Omental fat pad (tissue), 4 donors: Measurements from ENCODE around the gene LRRC74A. TPM values are rescaled to one million over a fixed set of nuclear protein-coding genes. Genes with fewer than 3 reads are reported as not detected.
A peak's percentile ranks its signal among the peaks of the same experiment; 100 is the strongest.

Source experiments
- ATAC-seq: fragments of 150-250 bp; one replicate; pipeline ENCODE4 v1.9.1; 2016; ENCODE audit warnings: mild to moderate bottlenecking, moderate library complexity; ENCODE audit not compliant: low FRiP score
- DNase-seq: peaks from one replicate; pipeline ENCODE4 v3.0.0-alpha.2; 2019; ENCODE audit warnings: low spot score
- total RNA-seq, 4 donors: library from RNA; depleted of rRNA; stranded (reverse); fragments of >200 nt; gene quantifications; one replicate each; pipeline ENCODE4 v1.1.0, GENCODE V29; 2016
- TF ChIP-seq, protein P1 (sequence below), 3 donors: fragments of 450-650 bp; IDR thresholded peaks; one replicate each; pipeline ENCODE4 v1.5.1; 2016 to 2017; ENCODE audit warnings: antibody characterized with exemption in 3 of 3, mild to moderate bottlenecking in 3 of 3, moderate library complexity in 2 of 3

The LRRC74A gene
- total RNA-seq, 4 donors from 2014 or later: not detected

DNA sequence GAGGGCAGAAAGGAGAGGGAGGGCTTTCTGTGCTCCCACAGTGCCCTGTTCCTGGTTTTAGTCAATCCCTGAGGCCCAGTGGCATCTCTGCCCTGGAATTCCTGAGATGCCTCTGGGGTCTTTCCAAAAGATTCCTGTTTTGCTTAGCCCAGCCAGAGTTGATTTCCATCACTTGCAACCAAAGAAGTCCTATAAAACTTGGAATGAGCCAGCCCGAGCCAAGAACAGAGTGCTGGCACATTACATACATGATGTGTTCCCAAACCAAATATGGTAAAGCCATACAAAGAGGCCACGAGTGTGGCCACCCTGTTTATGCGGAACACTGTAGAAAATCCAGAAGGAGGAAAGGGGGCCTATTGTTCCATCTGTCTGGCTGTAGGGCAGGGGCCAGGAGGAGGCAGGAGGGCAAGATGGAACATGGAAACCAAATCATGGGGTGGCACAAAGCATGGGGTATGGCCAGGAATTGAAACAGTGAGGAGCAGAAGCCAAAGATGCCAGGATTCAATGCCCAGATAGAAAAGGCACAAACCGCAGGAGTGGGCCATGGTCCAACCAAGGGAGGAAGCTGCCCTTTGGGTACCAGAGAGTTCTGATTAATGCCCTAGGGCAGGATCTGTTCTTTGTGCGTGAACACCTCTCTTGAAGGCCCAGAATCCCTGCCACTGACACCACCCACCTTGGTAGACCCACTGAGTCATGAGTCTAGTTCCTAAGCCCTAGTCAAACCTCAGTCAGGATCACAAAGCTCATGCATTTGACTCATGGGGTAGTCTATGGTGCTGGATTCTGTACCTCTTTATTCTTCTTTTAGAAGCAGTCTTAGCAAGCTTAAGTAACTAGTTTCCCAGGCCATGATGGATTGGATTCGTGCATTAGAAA is 75.2 kb downstream of the LRRC74A start:
- ATAC-seq (no peak), DNase-seq (no peak)
- TF ChIP-seq, protein P1, sequence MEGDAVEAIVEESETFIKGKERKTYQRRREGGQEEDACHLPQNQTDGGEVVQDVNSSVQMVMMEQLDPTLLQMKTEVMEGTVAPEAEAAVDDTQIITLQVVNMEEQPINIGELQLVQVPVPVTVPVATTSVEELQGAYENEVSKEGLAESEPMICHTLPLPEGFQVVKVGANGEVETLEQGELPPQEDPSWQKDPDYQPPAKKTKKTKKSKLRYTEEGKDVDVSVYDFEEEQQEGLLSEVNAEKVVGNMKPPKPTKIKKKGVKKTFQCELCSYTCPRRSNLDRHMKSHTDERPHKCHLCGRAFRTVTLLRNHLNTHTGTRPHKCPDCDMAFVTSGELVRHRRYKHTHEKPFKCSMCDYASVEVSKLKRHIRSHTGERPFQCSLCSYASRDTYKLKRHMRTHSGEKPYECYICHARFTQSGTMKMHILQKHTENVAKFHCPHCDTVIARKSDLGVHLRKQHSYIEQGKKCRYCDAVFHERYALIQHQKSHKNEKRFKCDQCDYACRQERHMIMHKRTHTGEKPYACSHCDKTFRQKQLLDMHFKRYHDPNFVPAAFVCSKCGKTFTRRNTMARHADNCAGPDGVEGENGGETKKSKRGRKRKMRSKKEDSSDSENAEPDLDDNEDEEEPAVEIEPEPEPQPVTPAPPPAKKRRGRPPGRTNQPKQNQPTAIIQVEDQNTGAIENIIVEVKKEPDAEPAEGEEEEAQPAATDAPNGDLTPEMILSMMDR (IDR thresholded peaks at IDR 0.05): no peak

DNA sequence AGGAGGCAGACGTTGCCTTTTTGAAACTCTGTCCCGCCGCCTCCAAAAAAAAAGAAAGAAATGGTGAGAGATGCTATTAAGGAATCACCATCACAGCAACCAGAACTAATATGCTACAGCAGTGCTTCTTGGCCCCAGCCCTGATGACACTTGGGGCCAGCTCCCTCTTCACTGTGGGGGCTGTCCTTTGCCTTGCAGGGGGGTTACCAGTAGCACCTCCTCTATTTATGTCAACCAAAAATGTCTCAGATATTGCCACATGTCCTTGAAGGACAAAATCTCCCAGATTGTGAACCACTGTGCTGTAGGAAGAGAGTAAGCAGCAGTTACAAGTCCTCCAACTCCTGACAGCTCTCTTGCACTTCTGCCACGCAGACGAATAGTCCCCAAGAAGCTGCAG is 76.4 kb downstream of the LRRC74A start:
- TF ChIP-seq, protein P1 (IDR thresholded peaks at IDR 0.05): no peak
- DNase-seq (no peak), ATAC-seq (no peak)

DNA sequence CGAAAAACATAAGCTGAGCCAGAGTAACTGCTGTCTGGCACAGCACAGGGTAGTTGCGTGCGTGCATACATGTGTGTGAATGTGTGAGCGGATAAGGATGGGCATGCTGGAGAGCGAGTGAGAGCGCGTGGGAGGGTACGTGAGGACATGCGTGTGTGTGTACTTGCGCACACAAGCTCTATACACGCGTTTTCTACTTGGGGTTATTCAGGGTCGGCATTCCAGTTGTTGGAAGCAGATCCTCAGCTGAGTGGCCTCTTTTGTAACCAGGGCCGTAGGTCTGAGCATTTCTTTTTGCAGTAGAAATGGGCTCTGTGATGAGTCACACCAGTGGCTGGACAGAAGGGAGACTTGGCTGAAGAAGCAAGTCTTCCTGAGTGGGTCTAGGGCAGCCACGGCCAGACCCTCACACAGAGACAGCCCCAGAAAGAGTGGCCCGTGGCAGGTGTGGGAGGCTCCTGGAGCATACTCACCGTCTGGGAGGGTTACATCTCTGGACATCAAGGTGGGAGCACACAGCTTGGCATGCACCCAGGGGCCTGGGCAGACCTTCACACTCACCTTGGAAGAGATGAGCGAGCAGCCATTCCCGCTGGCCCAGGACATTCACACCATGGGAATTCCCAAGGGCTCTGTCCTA is 78.0 kb downstream of the LRRC74A start:
- DNase-seq (peak; percentile 34), ATAC-seq (peak; percentile 60)
- TF ChIP-seq, protein P1 (IDR thresholded peaks at IDR 0.05): no peak

DNA sequence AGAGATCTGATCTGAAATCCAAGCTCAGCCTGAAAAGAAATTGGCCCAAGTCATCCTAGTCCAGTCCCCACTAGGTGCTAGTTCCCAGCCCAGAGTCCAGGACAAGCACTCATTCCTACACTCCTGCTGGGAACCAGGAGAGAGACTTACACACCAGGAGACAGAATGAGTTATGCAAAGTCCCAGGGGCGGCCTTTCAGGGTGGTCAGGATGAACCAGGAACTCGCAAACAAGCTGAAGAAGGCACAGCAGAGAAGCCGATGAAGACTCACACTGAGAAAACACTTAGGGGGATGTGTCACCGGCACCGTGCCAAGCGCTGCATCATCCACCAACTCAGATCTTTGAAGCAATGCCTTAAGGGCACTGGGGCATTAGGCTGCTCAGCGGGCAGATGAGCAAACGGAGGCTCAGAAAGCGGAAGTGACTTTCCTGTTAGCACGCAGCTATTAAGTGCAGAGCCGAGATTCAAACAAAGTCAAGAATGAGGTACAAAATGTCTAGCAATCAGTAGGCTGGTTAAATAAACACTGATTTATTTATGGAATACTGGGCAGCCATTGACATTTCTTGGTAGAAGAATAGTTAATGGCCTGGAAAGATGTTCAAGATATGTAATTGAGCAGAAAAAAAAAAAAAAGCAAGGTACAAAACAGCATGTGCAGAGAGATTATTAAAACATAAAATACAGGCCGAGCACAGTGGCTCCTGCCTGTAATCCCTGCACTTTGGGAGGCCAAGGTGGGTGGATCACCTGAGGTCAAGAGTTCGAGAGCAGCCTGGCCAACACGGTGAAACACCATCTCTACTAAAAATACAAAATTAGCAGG is 78.7 kb downstream of the LRRC74A start:
- DNase-seq: peak; percentile 73
- ATAC-seq: peak; percentile 60
- TF ChIP-seq, protein P1 (IDR thresholded peaks at IDR 0.05): no peak

DNA sequence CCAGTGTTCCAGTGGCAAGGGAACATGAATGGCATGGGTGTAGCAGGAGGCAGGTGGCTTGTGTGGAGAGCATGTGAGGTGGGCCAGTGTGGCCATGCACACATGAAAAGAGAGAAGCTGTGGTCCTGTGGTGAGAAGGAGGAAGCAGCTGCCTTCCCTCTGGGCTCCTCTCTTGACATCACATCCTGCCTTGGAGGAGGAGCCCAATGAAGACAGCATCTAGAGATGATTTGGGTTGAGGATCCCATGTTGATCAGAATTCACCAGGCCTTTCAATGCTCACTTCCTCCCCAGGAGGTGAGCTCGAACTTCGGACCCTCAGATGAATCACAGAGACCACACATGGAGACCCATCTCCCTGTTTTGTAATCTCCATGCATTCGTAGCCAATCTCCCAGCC is 82.6 kb downstream of the LRRC74A start:
- ATAC-seq (no peak), DNase-seq (no peak)
- TF ChIP-seq, protein P1 (IDR thresholded peaks at IDR 0.05): no peak

DNA sequence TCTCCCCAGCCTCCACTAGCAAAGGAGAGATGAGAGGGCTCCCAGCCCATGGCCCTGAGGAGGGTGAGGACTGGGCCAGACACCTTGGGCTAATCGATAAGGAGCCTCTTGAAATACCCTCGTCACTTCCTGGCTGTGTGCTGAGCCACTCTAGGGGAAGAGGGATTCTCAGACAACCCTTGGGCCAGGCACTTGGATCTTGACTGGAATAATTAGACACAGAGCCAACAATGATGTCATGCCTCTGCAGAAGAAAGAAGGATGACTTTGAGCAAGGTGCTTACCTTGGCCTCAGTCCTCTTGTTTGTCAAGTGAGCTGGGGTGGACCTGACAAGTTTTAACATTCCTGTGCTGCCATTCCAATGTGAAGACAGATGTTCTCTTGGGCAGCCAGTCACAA is 83.1 kb downstream of the LRRC74A start:
- ATAC-seq (no peak), DNase-seq (no peak)
- TF ChIP-seq, protein P1 (IDR thresholded peaks at IDR 0.05): no peak
